Peyer's patch (tissue), 4 donors: Measurements from ENCODE around the gene CCDC85C. TPM values are rescaled to one million over a fixed set of nuclear protein-coding genes. Genes with fewer than 3 reads are reported as not detected.

Source experiments
- DNase-seq, 3 donors: peaks; one replicate each; pipeline ENCODE4 v3.0.0-alpha.2; 2017 to 2019
- H3K27ac ChIP-seq, 4 donors: fragments of 200-600 bp; sonication (generic); one replicate each; pipeline ENCODE4 v1.5.1; 2016 to 2019
- H3K27me3 ChIP-seq, 2 donors: fragments of 200-600 bp; sonication (generic); one replicate each; pipeline ENCODE4 v1.5.1; 2019
- H3K36me3 ChIP-seq, 3 donors: fragments of 200-600 bp; sonication (generic); one replicate each; pipeline ENCODE4 v1.5.1; 2016 to 2019
- H3K4me1 ChIP-seq, 4 donors: fragments of 200-600 bp; sonication (generic); one replicate each; pipeline ENCODE4 v1.5.1; 2016 to 2019
- H3K4me3 ChIP-seq, 4 donors: fragments of 200-600 bp; sonication (generic); 1 replicate in 3 of 4; 2 replicates in 1 of 4; pipeline ENCODE4 v1.5.1; 2016 to 2019; ENCODE audit warnings: mild to moderate bottlenecking in 1 of 4
- H3K9me3 ChIP-seq, 4 donors: fragments of 200-600 bp; sonication (generic); one replicate each; pipeline ENCODE4 v1.5.1; 2016 to 2019; ENCODE audit warnings: mild to moderate bottlenecking in 1 of 4
- CTCF ChIP-seq, 6 experiments: fragments of 450-650 bp in 4 of 6; fragments of 200-600 bp in 2 of 6; sonication (generic) in 1 of 6; IDR thresholded peaks; one replicate each; pipeline ENCODE4 v1.5.1; 2017 to 2019; ENCODE audit warnings: antibody characterized with exemption in 6 of 6, mild to moderate bottlenecking in 3 of 6, moderate library complexity in 1 of 6
- POLR2A ChIP-seq, 2 donors: fragments of 450-650 bp; IDR thresholded peaks; one replicate each; pipeline ENCODE4 v1.5.1; 2017; ENCODE audit warnings: antibody characterized with exemption in 2 of 2, mild to moderate bottlenecking in 2 of 2, moderate library complexity in 2 of 2
- total RNA-seq, 4 donors: library from RNA; depleted of rRNA; stranded (reverse); fragments of >200 nt; gene quantifications; one replicate each; pipeline ENCODE4 v1.1.0, GENCODE V29; 2016

Gene CCDC85C
- total RNA-seq, 4 donors from 2014 or later = 19.8 to 98.1 (median 78.8) TPM

DNA sequence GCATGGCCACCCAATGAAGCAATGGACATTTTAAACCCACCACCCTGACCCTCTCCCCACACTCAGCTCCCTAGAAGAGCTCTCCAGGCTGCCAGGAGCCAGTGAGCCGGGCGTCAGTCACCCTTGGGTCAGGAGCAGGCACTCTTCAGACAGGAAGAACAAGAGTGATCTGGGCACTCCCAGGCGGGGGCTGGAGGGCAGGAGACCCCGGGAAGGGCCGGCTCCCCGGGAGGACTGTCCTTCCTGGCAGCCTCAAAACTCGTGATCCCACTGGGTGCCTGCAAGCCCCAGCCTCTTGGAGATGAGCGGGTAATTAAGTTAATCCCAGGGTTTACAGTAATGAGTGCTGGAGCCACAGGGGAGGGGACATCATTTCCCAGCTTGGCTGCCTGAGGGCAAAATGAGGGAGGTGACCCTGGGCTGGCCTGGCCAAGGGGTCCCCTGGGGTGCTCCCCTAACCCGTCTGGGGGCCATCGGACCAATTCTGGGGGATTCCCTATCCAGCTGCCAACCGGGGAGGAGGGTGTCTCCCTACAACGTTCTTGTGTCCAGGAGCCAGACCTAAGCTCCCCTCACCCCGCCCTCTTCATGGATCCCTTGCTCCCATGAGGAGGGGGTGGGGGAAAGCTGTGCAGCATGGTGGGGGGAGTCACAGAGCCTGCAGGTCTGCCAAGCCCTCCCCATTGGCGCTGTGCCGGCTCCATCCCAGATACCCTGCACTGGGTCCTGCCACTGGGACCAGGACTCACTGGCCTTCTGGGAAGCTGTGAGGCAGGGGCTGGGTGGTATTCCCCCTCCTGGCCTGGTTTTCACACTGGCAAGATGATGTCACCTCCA, 63.6 kb downstream of the CCDC85C start:
- no peaks in the 10 kb centered on the region for H3K27me3 ChIP-seq
- H3K36me3 ChIP-seq = no peaks in the 10 kb centered on the region
- H3K9me3 ChIP-seq = no peaks in the 10 kb centered on the region
- no peak for DNase-seq
- peaks cover 0 to 31% (median 0%) of the 10 kb centered on the region in 4 donors for H3K4me1 ChIP-seq
- no peak for TF ChIP-seq CTCF (IDR thresholded peaks at IDR 0.05)
- TF ChIP-seq POLR2A (IDR thresholded peaks at IDR 0.05) = no peak
- H3K4me3 ChIP-seq = no peak overlapping the region
- H3K27ac ChIP-seq = no peak overlapping the region

DNA sequence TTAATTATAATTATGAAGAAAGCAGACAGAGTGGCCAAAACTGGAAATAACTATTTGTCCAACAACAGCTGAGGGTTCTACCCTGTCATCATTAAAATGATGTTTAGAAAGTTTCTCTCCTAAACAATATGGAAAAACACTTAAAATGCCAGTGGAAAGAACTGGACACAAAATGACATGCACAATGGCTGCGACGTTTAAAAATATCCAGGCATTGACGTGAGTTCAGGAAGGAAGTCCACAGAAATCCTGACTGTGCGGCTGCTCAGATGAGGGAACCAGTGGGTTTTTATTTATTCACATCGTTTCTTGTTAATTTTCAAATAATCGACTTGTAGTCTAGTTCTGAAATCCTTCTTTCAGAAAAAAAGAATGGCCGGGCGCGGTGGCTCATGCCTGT, 64.5 kb downstream of the CCDC85C start:
- H3K27me3 ChIP-seq = no peaks in the 10 kb centered on the region
- peak overlapping the region in 1 of 4 donors; percentile 12 for H3K27ac ChIP-seq
- no peak overlapping the region for H3K4me3 ChIP-seq

DNA sequence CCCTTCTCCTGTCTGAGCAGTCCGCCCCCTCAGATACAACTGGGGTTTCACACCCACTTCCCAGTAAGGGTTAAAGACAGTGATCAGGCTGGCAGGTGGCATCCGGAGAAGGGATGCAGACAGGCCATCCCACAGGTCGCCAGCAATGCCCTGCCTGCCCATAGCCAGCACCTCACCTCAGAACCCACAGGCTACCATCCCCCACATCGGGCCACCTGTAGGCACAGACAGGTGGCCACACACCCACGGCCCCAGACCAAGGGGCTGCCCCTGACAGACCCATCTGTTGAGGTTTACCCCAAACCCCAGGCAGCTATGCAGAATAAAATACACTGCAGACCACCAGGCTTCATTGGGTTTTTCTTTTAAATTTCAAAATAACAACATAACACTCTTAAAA, 65.3 kb downstream of the CCDC85C start:
- Histone ChIP-seq H3K27ac (peak overlapping the region in 1 of 4 donors; percentile 12), H3K4me1 (peaks cover 0 to 31% (median 0%) of the 10 kb centered on the region in 4 donors)
- TF ChIP-seq POLR2A (IDR thresholded peaks at IDR 0.05) (no peak), CTCF (IDR thresholded peaks at IDR 0.05) (no peak)

More for the DNA sequence above, 64.5 kb downstream of the CCDC85C start:
- Histone ChIP-seq H3K36me3 (no peaks in the 10 kb centered on the region), H3K4me1 (peaks cover 0 to 31% (median 0%) of the 10 kb centered on the region in 4 donors), H3K9me3 (no peaks in the 10 kb centered on the region)
- DNase-seq = no peak
- TF ChIP-seq CTCF (IDR thresholded peaks at IDR 0.05) = no peak

GRCh38 chr14:99538275-99538674, 65.7 kb downstream of the CCDC85C start:
- Histone ChIP-seq H3K4me3 (no peak overlapping the region), H3K36me3 (no peaks in the 10 kb centered on the region), H3K9me3 (no peaks in the 10 kb centered on the region), H3K27ac (peak overlapping the region in 1 of 4 donors; percentile 67), H3K4me1 (peaks cover 0 to 31% (median 0%) of the 10 kb centered on the region in 4 donors), H3K27me3 (no peaks in the 10 kb centered on the region)
- TF ChIP-seq POLR2A (IDR thresholded peaks at IDR 0.05) = no peak
- TF ChIP-seq CTCF (IDR thresholded peaks at IDR 0.05) = no peak
- DNase-seq = no peak

More for the DNA sequence above, 65.3 kb downstream of the CCDC85C start:
- no peak overlapping the region for H3K4me3 ChIP-seq
- no peaks in the 10 kb centered on the region for H3K9me3 ChIP-seq
- H3K36me3 ChIP-seq = no peaks in the 10 kb centered on the region
- DNase-seq = no peak
- H3K27me3 ChIP-seq = no peaks in the 10 kb centered on the region

- Histone ChIP-seq H3K27ac (peak overlapping the region in 1 of 4 donors; percentile 67), H3K4me3 (no peak overlapping the region), H3K9me3 (no peaks in the 10 kb centered on the region), H3K4me1 (peaks cover 0 to 26% (median 0%) of the 10 kb centered on the region in 4 donors), H3K36me3 (no peaks in the 10 kb centered on the region), H3K27me3 (no peaks in the 10 kb centered on the region)
- DNase-seq = no peak
- TF ChIP-seq CTCF (IDR thresholded peaks at IDR 0.05) (no peak), POLR2A (IDR thresholded peaks at IDR 0.05) (no peak)
Measured at GRCh38 chr14:99537399-99537798, 66.6 kb downstream of the CCDC85C start.
